GM12874 (cell line): ENCODE data around the gene SMAD2.

Experiments used
- TF ChIP-seq, protein P1 (sequence below): IDR thresholded peaks from 2 replicates; pipeline ENCODE4 v1.5.1; 2011; ENCODE audit warnings: low read depth, mild to moderate bottlenecking, control low read depth, low read length, moderate library complexity; ENCODE audit not compliant: insufficient read depth

Gene SMAD2

DNA sequence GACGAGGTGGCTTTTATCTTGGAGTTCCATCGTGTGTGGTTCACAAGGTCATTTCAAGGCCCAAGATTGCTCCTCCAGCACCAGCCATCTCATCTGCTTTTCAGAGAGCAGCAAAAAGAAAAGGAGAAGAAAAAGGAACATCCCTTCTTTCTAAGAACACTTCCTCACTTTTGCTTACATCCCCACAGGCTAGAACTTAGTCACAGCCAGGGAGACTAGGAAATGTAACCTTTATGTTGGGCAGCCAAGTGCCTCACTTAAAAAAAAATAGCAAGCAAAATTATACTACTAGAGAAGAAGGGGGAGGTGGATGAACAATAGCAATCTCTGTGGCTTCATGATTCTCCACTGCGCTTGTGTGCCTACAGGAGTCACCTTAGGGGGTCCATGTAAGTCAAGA, 141.8 kb downstream of the SMAD2 start:
- TF ChIP-seq, protein P1, sequence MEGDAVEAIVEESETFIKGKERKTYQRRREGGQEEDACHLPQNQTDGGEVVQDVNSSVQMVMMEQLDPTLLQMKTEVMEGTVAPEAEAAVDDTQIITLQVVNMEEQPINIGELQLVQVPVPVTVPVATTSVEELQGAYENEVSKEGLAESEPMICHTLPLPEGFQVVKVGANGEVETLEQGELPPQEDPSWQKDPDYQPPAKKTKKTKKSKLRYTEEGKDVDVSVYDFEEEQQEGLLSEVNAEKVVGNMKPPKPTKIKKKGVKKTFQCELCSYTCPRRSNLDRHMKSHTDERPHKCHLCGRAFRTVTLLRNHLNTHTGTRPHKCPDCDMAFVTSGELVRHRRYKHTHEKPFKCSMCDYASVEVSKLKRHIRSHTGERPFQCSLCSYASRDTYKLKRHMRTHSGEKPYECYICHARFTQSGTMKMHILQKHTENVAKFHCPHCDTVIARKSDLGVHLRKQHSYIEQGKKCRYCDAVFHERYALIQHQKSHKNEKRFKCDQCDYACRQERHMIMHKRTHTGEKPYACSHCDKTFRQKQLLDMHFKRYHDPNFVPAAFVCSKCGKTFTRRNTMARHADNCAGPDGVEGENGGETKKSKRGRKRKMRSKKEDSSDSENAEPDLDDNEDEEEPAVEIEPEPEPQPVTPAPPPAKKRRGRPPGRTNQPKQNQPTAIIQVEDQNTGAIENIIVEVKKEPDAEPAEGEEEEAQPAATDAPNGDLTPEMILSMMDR = no peak

DNA sequence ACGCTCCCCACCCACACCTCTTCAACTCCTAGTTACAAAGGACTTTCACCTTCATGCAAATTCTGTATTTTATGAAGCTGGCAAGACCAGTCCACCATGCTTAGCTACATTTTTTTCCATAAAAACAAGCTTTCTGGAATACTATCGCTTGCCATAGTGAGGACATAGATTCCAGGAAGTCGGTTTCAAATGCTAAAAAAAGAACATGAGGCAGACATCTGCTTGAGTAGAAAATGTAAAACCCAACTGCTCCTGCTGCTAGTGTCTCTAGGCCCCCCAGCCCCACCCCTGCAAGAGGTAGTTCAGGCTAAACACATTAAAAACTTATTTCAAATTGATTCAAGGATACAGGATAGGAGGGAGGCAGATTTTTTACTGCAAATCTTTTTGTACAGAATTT, 148.9 kb downstream of the SMAD2 start:
- TF ChIP-seq, protein P1 = no peak

DNA sequence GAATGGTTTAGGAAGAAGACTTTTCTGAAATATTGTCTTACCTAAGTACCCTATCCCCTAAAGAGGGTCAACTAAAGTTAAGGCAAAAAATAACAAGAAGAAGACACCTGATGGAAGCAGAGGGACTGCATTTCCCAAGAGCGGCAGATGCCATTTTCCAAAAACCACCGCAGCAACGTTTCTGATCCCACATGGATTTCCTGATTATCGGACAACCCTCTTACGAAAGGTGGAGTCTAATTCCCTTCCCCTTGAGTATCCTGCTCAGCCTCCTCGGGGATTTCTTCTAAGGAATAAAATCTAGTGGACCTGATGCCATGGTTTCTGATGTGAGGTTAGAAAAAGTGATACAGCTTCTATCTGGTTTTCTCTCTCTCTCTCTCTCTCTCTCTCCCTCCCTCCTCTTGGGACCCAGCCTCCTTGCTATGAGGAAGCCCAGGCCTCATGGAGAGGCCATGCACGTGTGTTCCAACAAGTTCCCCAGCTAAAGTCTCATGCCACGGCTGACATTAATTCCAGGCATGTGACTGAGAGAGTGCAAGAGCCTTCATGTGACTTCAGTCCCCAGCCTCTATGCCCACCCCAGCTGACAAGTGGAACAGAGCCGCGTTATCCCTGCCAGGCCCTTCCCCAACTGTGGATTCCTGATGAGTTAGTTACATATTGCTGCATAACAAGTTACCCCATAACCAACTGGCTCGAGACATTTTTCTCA, 150.3 kb downstream of the SMAD2 start:
- TF ChIP-seq, protein P1 = no peak

DNA sequence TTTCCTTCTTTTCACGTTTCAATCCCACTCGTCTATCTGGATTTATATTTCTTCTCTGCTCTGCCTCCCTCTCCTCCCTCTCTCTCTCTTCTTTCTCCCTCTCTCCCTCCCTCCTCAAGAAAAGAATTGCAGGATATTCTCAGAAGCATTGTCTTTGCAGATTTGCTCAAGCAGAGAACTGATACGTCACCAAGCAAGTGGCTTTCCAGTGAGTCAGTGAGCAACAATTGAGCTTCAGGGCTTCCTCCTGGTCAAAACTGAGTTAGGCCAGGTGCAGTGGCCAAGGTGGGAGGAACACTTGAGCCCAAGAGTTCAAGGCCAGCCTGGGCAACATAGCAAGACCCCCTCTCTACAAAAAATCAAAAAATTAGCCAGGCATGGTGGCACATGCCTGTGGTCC, 151.1 kb downstream of the SMAD2 start:
- TF ChIP-seq, protein P1 = no peak

DNA sequence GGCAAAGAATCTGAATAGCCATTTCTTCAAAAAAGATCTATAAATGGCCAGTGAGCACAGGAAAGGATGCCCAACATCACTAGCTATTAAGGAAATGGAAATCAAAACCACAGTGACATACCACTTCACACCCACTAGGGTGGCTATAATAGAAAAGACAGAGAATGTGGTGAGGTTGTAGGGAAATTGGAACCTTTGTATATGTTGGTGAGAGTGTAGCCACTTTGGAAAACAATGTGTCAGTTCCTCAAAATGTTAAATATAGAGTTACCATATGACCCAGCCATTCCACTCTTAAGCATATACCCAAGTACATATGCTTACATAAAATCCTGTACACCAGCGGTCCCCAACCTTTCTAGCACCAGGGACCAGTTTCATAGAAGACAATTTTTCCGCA, 152.8 kb downstream of the SMAD2 start:
- TF ChIP-seq, protein P1 = no peak

DNA sequence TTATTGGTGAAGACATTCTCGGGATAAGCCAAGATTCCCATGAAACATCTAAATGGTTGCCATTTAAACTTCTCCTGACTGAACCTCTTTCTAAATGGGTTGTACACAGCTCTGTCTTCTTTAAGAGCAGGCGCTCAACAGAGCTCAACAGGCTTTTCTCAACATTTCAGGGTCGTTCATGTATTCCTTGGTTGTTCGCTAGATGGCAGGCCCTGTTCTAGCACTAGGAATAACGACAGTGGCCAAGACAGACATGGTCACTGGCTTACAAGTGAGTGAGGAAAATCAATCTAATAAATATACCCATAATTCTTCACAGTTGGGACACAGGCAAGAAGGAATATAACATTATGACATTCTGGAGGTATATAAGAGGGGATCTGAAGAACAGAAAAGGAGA, 154.5 kb downstream of the SMAD2 start:
- TF ChIP-seq, protein P1 = no peak

DNA sequence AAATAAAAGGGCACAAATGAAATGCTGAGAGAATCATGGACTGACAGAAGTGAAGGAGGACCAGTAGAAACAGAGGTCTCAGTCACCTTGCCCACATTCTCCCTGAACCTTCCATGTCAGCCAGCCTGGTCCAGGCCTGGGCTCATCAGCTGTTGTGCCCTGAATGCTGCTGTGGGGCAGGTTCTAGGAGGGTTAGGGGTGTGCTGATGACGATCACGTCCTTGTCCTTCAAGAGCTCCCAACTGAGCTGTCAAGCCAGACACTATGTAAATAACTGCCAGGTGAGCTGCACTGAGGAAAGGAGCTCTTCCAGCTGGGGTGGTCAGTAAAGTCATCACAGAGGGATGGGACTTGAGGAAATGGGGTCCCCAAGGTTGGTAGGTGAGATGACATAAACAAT, 156.5 kb downstream of the SMAD2 start:
- TF ChIP-seq, protein P1 = no peak
